Measurements from ENCODE around the gene PREX1.

DNA sequence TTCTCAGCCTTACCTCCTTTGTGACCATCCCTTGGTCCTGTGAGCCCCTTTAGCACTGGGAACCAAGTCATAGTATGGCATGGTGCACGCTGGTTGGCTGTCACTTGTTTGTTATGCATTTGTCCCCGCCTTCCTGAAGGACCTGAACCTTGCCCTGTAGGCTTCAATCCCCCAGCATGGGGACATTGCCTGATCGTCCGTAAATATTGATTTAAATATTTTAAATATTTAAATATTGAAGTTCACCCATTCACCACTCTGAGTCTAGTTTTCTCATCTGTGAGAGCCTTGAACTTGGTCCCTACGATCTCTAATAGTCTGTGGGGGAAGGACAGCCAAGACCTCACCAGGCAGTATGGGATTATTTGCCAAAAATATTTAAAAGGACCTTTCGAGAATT, 23.8 kb upstream of the PREX1 start:
- TF ChIP-seq CTCF (conservative IDR thresholded peaks at IDR 0.05; ENCODE audit: low read length): no peak
- TF ChIP-seq EZH2phosphoT487 (IDR thresholded peaks at IDR 0.05; ENCODE audit: borderline replicate concordance, low read depth, low read length): no peak

Measured in OCI-LY7 (cell line).